NB4 (cell line): ENCODE measurements around the gene MCTP2.

Experiments used
- CTCF ChIP-seq: IDR thresholded peaks from one replicate; pipeline ENCODE4 v1.5.1; 2012; ENCODE audit warnings: low read depth, low read length
- MAX ChIP-seq: IDR thresholded peaks from 2 replicates; pipeline ENCODE4 v1.6.1; 2011; ENCODE audit warnings: low read depth, low read length
- MYC ChIP-seq: IDR thresholded peaks from 2 replicates; pipeline ENCODE4 v1.6.1; 2011; ENCODE audit warnings: low read depth, low read length
- POLR2A ChIP-seq: IDR thresholded peaks from 2 replicates; pipeline ENCODE4 v1.6.1; 2011; ENCODE audit warnings: mild to moderate bottlenecking; ENCODE audit not compliant: insufficient read length; ENCODE audit errors: extremely low read depth

GRCh38 chr15:94351031-94351535 lies 119.7 kb downstream of the MCTP2 start:
- TF ChIP-seq CTCF (no peak), POLR2A (no peak), MAX (no peak), MYC (no peak)
